Endothelial cell of umbilical vein (primary cell): Measurements from ENCODE around the gene ADAMTSL5. TPM values are rescaled to one million over a fixed set of nuclear protein-coding genes. Genes with fewer than 3 reads are reported as not detected.

Experiments used
- BruUV-seq: library from RNA; stranded (reverse); fragments of 400-500 nt; replicated peaks from 2 replicates; lab custom pipeline; 2021; lab: Mats Ljungman, UMichigan
- CTCF ChIA-PET: fragments of 300-600, 350-600 bp; sonication (Branson Sonifier 250); formaldehyde crosslinking; loops from one replicate; lab custom pipeline; 2021; ENCODE audit warnings: antibody characterized with exemption, inconsistent platforms; lab: Charles Lee
- POLR2A ChIA-PET: fragments of 300-600, 350-600 bp; sonication (Branson Sonifier 250); formaldehyde crosslinking; loops from one replicate; lab custom pipeline; 2021; ENCODE audit warnings: antibody characterized with exemption, inconsistent platforms; lab: Charles Lee
- DNase-seq: peaks from one replicate; pipeline ENCODE4 v3.0.0-alpha.2; 2011; ENCODE audit warnings: low read depth, low spot score
- FAIRE-seq: peaks from 2 replicates; lab custom pipeline; 2011; peaks lifted over from hg19 to GRCh38; lab: Jason Lieb, UNC
- H2AFZ ChIP-seq: 2 replicates; pipeline ENCODE4 v1.6.0; 2012; ENCODE audit warnings: low read depth, low read length, control low read depth, inconsistent platforms
- H3K27ac ChIP-seq: 2 replicates; pipeline ENCODE4 v1.5.1; 2011; ENCODE audit warnings: low read depth, mild to moderate bottlenecking, control low read depth, low read length, moderate library complexity; ENCODE audit not compliant: insufficient read depth
- H3K27me3 ChIP-seq, 2 experiments: 2 replicates each; pipeline versions ENCODE4 v1.6.0 to v1.6.1; 2011; ENCODE audit warnings: low read length in 2 of 2, mixed read lengths in 1 of 2; ENCODE audit not compliant: control insufficient read depth in 2 of 2, insufficient read depth in 2 of 2
- H3K36me3 ChIP-seq, 2 experiments: 2 replicates in 1 of 2; 3 replicates in 1 of 2; pipeline ENCODE4 v1.5.1; 2011; ENCODE audit warnings: low read length in 2 of 2, mild to moderate bottlenecking in 1 of 2, moderate library complexity in 1 of 2; ENCODE audit not compliant: control insufficient read depth in 2 of 2, insufficient read depth in 2 of 2; ENCODE audit errors: extremely low read depth in 1 of 2
- H3K4me1 ChIP-seq: 3 replicates; pipeline ENCODE4 v1.5.1; 2011; ENCODE audit warnings: mild to moderate bottlenecking, low read length; ENCODE audit not compliant: control insufficient read depth, insufficient read depth; ENCODE audit errors: extremely low read depth
- H3K4me2 ChIP-seq: 2 replicates; pipeline ENCODE4 v1.6.1; 2011; ENCODE audit warnings: low read length, control low read depth, mixed read lengths; ENCODE audit not compliant: insufficient read depth
- H3K4me3 ChIP-seq, 3 experiments: fragments of 200-600 bp in 1 of 3; sonication (generic), shearing (Covaris generic) in 1 of 3; replicated peaks in 1 of 3; 2 replicates each; pipeline ENCODE4 v1.5.1; 2011 to 2016; ENCODE audit warnings: control low read depth in 3 of 3, low read length in 3 of 3, mild to moderate bottlenecking in 2 of 3, inconsistent platforms in 1 of 3, low read depth in 1 of 3, moderate library complexity in 1 of 3; ENCODE audit not compliant: insufficient read depth in 1 of 3
- H3K79me2 ChIP-seq: 2 replicates; pipeline ENCODE4 v1.6.0; 2012; ENCODE audit warnings: low read length, inconsistent platforms; ENCODE audit not compliant: control insufficient read depth, insufficient read depth
- H3K9ac ChIP-seq: replicated peaks from 2 replicates; pipeline ENCODE3; 2011; ENCODE audit warnings: low read length, control low read depth; ENCODE audit not compliant: insufficient read depth; ENCODE audit errors: extremely low read depth
- H3K9me1 ChIP-seq: replicated peaks from 3 replicates; pipeline ENCODE4 v1.6.0; 2011; ENCODE audit warnings: mild to moderate bottlenecking, low read length; ENCODE audit not compliant: control insufficient read depth, insufficient read depth; ENCODE audit errors: extremely low read depth
- H3K9me3 ChIP-seq: replicated peaks from 2 replicates; pipeline ENCODE4 v1.5.1; 2012; ENCODE audit warnings: low read length, inconsistent platforms; ENCODE audit not compliant: control insufficient read depth, insufficient read depth
- H4K20me1 ChIP-seq: replicated peaks from 2 replicates; pipeline ENCODE3; 2011; ENCODE audit warnings: mild to moderate bottlenecking, low read length; ENCODE audit not compliant: control insufficient read depth, insufficient read depth; ENCODE audit errors: extremely low read depth
- EZH2 ChIP-seq: IDR thresholded peaks from 2 replicates; pipeline ENCODE4 v1.6.1; 2012; ENCODE audit warnings: borderline replicate concordance, low read depth, mild to moderate bottlenecking, moderate library complexity, low read length, inconsistent platforms; ENCODE audit not compliant: severe bottlenecking
- FOS ChIP-seq: IDR thresholded peaks from 2 replicates; pipeline ENCODE4 v1.6.1; 2011; ENCODE audit warnings: mild to moderate bottlenecking, low read length, moderate library complexity, borderline replicate concordance; ENCODE audit not compliant: insufficient read depth
- GATA2 ChIP-seq: IDR thresholded peaks from 2 replicates; pipeline ENCODE4 v1.7.0; 2011; ENCODE audit warnings: low read depth, mild to moderate bottlenecking, moderate library complexity, mixed read lengths, low read length; ENCODE audit not compliant: insufficient read length, insufficient read depth
- JUN ChIP-seq: IDR thresholded peaks from 2 replicates; pipeline ENCODE4 v1.6.1; 2011; ENCODE audit warnings: borderline replicate concordance, low read depth; ENCODE audit not compliant: insufficient read length, insufficient read depth
- MYC ChIP-seq: IDR thresholded peaks from one replicate; pipeline ENCODE4 v1.6.1; 2011; ENCODE audit warnings: mild to moderate bottlenecking, low read depth, low read length
- POLR2AphosphoS5 ChIP-seq: IDR thresholded peaks from 2 replicates; pipeline ENCODE4 v1.6.1; 2012; ENCODE audit warnings: low read depth, mild to moderate bottlenecking, control low read depth, low read length, moderate library complexity; ENCODE audit not compliant: insufficient read depth
- dilution Hi-C: fragments of 300-500 bp; cut with MboI; formaldehyde crosslinking; loops from one replicate; pipeline ENCODE4 v1.15.0; 2019; ENCODE audit warnings: low sequenced_read_pairs; ENCODE audit not compliant: extremely low pct_ligation_motif_present
- intact Hi-C: fragments of 100-400 bp; cut with micrococcal nuclease; formaldehyde crosslinking; loops from one replicate; pipeline ENCODE4 v1.10.0; 2022
- polyA plus RNA-seq, 4 experiments: library from polyadenylated mRNA; depleted of rRNA in 3 of 4; stranded (reverse) in 3 of 4; unstranded in 1 of 4; fragments of >200 nt; gene quantifications; 2 replicates each; pipeline versions ENCODE4 v1.2.1 to v1.2.3, GENCODE V29; 2011 to 2012; ENCODE audit warnings: missing spikeins in 1 of 4
- total RNA-seq: library from RNA; stranded (reverse); gene quantifications from 2 replicates; pipeline ENCODE4 v1.2.3, GENCODE V29; 2021

ADAMTSL5 gene
- total and polyA plus RNA-seq, 2 donors (not counting 3 experiments of a cell fraction or from before 2014, with no cell fraction given) = 0.07 TPM; not detected in 1

- no peak overlapping the region for H3K27ac ChIP-seq
- dilution Hi-C loops (no loop called here), intact Hi-C loops (no loop called here)
- BruUV-seq = no TSS peak
- TF ChIP-seq JUN = no peak
- H3K9me3 ChIP-seq = no peaks in the 10 kb centered on the region
- FAIRE-seq (no peak), DNase-seq (no peak)
- POLR2A ChIA-PET = no interaction called here
- no peaks in the 10 kb centered on the region for H3K27me3 ChIP-seq
- no peaks in the 10 kb centered on the region for H3K9me1 ChIP-seq
- H3K4me3 ChIP-seq = no peak overlapping the region
- H3K4me1 ChIP-seq = no peaks in the 10 kb centered on the region
- peaks cover 10% of the 10 kb centered on the region in 2 experiments for H3K36me3 ChIP-seq
- H2AFZ ChIP-seq = no peak overlapping the region
- peaks cover 22% of the 10 kb centered on the region for H3K79me2 ChIP-seq
- CTCF ChIA-PET = interaction anchor here (1.3 kb wide), 1 partner anchor 9 kb away, joined by 3 read pairs; no protein-coding TSS in a partner anchor
- no peaks in the 10 kb centered on the region for H4K20me1 ChIP-seq
- H3K4me2 ChIP-seq = no peak overlapping the region
- no peak overlapping the region for H3K9ac ChIP-seq
Observed at GRCh38 chr19:1554968-1555367, 42.1 kb upstream of the ADAMTSL5 start.

- intact Hi-C loops (no loop called here), dilution Hi-C loops (no loop called here)
- DNase-seq (no peak), FAIRE-seq (no peak)
- H3K27ac ChIP-seq = no peak overlapping the region
- H3K4me3 ChIP-seq = no peak overlapping the region
- no peak overlapping the region for H3K9ac ChIP-seq
- no peaks in the 10 kb centered on the region for H4K20me1 ChIP-seq
- BruUV-seq = no TSS peak
- no peak overlapping the region for H3K4me2 ChIP-seq
- peaks cover 10% of the 10 kb centered on the region in 2 experiments for H3K36me3 ChIP-seq
- no peak overlapping the region for H2AFZ ChIP-seq
- no peaks in the 10 kb centered on the region for H3K9me3 ChIP-seq
- H3K9me1 ChIP-seq = no peaks in the 10 kb centered on the region
- TF ChIP-seq EZH2 (no peak), MYC (no peak), GATA2 (no peak), POLR2AphosphoS5 (no peak), FOS (no peak)
- H3K4me1 ChIP-seq = no peaks in the 10 kb centered on the region
- H3K27me3 ChIP-seq = no peaks in the 10 kb centered on the region
- POLR2A ChIA-PET = no interaction called here
- H3K79me2 ChIP-seq = peaks cover 11% of the 10 kb centered on the region
- CTCF ChIA-PET = no interaction called here
Observed at GRCh38 chr19:1553415-1553814, 40.6 kb upstream of the ADAMTSL5 start.
